Fibroblast of gingiva (primary cell): ENCODE results near the gene ARID4B.
A peak's percentile ranks its signal among the peaks of the same experiment; 100 is the strongest.
"Not testable (repeated sequence)": the region's sequence is repeated elsewhere in the genome, so short reads cannot be mapped to it uniquely, and the experiment has no call there.

Source experiments
- DNase-seq: peaks from one replicate; pipeline ENCODE4 v3.0.0-alpha.2; 2011; ENCODE audit warnings: low read depth

The ARID4B gene

DNA sequence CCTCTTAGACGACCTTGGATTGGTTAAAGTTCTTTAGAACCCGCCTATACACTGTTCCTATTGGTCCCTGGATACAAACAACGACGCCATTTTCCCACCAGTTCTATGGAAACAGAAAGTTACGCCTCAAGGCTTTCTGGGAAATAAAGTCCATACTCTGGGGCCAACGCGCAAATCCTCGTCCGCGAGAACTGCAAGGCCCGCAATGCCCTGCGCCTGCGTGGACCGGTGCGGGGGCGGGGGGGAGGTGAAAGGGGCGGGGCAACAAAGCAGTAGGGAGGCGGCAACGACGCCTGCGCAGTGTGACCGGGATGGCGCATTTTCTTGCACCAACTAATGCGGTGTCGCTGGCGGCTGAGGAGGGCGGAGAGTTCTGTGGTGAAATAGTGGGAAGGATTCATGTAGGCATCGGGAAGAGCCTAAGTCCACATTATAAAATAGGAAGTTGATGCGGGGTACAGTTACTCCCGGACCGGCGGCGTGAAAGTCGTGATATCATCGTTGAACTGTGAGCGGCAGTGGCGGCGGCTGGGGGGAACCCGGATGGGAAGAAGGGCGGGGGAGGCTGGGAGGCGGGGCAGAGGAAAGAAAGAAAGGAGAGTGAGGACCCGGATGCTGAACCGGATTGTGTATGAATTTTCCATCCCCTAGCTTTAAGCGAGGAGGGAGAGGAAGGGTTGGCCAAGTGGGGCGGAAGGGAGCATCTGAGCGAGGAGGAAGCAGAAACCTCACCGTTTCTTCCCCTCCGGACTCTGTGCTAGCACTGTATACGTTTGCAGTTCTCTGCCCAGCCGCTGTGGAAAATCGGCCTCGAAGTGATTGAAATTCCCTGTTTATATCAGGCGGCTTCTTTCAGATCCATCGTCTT, 526 bp upstream of the ARID4B start, which contains the start of gene GGPS1:
GGPS1 (plus strand) TSS at position 300 of the 868 bp plus-strand sequence. CDS start 6,695 bp downstream, outside the sequence.
- DNase-seq, result peak; percentile 100

DNA sequence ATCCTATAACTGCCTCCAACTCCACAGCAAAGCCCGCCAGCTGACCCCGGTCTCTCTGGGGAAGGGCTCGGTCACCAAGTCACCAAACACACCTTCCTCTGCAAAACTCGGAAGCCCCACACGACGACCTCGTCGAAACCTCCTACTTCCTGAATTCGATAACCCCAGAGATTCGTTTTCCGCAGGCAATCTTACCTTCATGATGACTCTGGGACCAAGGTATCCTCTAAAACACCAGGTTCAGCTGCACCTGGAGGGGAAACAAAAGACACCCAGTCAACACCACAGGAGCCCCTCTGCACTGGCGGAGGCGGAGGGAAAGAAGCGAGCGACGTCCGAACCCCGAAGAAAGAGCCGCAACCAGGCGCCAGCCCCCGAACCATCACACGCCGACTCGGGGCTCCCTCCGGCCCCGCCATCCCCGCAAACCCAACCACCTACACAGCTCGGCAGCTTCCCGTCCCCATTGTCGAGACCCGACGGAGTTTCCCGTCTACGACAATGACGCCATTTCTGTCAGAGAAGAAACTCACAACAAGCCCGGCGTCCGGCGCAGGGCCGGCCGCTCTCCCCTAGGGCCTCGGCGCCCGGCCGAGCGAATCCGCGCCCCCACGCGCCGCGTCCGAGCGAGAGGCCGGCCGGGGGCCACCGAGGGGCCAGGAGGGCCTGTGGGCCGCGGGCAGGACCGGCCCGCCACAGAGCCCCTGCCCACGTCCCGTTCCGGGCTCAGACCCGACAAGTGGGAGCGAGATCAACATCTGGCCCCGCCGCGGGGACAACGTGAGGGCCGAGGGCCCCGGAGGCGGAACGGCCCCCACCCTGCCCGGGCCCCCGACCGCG, 1.0 kb downstream of the ARID4B start:
- no peak for DNase-seq

- DNase-seq, result no peak
Observed at GRCh38 chr1:235325854-235326253, 2.1 kb downstream of the ARID4B start.

GRCh38 chr1:235325139-235325538, 2.8 kb downstream of the ARID4B start:
- no peak for DNase-seq

DNA sequence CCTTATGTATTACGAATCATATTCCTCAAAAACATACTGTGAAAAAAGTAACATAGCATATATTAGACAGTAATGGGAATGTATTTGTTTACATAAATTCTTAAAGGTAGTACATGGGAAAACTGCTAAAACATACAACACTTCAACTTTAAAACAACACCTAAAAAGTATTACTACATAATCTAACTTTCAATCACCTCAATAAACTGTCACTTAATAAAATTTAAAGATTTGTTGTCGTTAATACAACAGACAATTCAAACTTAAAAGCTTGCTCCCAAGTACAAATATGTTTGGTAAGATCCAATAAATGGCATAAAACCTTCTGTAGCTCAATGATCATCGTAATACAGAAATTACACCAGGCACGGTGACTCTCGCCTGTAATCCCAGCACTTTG, 3.7 kb downstream of the ARID4B start:
- DNase-seq, result no peak

DNA sequence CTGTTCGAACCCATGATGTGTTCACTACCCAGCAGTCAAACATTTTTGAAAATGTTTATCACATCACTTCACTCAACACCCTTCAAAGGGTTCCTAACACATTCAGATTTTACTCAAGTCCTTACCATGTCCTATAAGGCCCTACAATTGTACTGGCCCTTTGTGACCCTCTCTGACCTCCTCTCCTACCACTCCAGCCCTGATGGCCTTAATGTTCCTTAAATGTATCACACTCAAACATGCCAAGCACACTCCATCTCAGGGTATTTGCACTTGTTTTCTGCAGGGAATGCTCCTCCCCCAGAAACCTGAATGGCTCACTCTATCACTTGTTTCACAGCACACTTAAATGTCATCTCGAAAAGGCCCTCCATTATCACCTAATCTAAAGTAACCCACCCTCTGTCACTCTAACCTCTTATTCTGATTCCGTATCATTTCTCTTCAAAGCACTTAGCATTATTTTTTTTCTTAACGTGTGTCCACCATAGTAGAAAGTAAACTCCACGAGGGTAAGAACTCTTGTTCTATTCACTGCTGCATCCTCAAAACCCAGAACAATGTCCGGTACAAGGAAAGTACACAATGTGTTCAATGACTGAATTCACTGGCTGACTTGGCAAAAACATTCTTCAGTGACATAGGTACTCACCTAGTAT, 7.3 kb downstream of the ARID4B start:
- DNase-seq, result no peak

DNA sequence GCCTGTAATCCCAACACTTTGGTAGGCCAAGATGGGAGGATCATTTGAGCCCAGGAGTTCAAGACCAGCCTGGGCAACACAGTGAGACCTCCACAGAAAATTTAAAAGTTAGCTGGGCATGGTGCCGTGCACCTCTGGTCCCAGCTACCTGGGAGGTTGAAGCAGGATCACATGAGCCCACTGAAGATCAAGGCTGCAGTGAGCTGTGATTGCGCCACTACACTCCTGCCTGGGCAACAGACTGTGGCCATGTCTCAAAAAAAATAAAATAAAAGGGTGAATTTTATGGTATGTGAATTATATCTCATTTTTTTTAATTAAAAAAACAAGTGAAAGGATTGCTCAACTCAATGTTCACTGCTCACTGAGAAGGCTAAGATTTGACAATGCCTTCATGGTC, 8.7 kb downstream of the ARID4B start:
- peak; percentile 12 for DNase-seq

- DNase-seq, result peak; percentile 23
Observed at GRCh38 chr1:235317168-235317567, 10.8 kb downstream of the ARID4B start.

- DNase-seq, result no peak
Observed at GRCh38 chr1:235315735-235316134, 12.2 kb downstream of the ARID4B start.

DNA sequence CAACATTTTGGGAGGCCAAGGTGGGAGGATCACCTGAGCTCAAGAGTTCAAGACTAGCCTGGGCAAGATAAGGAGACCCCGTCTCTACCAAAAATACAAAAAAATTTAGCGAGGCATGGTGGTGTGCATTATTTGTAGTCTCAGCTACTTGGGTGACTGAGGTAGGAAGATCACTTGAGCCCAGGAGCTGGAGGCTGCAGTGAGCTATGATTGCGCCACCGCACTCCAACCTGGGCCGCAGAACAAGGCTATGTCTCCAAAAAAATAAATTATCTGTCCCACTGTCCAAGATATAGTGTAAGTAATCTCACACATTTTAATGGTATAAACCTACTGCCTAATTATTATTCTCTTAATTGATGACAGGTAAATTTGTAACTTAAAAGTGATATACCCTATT, 12.8 kb downstream of the ARID4B start:
- no peak for DNase-seq

DNA sequence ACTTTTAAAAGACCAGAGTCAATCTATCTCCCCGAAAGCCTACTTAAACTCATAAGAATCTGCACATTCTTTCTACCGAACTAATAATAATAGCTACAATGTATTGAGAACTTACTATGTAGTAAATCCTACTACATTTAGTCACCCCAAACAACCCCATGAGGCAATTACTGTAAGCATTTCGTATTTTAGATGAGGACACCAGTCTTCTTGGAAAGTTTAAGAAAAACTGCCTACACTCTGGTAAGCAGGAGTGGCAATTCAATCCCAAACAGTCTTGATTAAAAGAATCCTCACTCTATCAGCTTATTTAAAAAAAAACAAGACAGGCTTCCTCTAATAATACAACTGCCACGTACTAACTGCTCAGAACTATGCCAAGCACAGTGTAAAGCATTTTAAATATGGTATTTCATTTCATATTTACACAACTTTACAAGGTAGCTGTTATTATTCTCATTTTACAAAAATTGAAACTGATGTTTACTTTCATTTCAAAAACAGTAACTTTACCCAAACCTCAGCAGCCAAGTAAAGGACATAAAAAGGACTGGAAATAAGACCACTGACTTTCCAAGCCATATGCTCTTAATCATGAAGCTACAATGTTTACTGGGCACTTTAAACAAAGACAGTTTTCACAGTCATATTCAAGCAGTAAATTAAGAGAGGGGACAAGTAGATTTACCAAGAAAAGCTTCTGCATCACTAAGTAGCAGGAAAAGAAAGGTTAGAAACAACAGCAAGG, 13.9 kb downstream of the ARID4B start:
- peak; percentile 54 for DNase-seq

- DNase-seq, result no peak
Observed at GRCh38 chr1:235313262-235313661, 14.7 kb downstream of the ARID4B start.

- DNase-seq, result not testable (repeated sequence)
Observed at GRCh38 chr1:235309206-235309605, 18.8 kb downstream of the ARID4B start.

DNA sequence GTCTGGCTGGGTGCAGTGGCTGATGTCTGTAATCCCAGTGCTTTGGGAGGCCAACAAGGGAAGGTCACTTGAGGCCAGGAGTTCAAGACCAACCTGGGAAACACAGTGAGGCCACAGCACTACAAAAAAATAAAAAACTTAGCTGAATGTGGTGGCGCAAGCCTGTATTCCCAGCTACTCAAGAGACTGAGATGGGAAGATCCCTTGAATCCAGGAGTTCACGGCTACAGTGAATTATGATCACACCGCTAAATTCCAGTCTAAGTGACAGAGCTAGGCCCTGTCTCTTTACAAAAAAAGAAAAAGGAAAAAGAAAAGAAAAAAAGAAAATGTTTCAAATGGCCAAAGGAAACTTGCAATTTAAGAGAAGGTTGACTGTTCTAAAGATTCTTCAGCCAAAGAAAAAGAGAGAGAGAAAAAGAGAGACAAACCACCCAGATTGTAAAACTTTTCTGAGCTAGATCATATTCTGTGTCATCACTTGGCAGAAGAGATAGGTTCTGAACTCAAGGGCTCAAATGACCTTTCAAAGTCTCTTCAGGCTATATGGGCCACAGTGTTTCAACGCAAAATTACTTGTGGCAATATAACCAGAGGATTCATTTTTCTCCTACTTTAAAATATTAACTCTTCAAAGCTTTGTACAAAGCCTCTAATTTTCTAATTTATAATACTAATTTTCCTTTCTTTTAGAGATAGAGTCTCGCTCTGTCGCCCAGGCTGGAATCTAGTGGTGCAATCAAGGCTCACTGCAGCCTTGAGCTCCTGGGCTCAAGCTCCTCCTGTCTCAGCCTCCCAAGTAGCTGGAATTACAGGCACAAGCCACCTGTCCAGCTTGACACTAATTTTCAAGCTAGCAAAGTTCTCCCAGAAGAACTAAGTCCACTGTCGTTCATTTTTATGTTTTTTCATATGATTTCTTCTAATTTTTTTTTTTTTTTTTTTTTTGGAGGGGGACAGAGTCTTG, 20.5 kb downstream of the ARID4B start:
- peak; percentile 63 for DNase-seq

DNA sequence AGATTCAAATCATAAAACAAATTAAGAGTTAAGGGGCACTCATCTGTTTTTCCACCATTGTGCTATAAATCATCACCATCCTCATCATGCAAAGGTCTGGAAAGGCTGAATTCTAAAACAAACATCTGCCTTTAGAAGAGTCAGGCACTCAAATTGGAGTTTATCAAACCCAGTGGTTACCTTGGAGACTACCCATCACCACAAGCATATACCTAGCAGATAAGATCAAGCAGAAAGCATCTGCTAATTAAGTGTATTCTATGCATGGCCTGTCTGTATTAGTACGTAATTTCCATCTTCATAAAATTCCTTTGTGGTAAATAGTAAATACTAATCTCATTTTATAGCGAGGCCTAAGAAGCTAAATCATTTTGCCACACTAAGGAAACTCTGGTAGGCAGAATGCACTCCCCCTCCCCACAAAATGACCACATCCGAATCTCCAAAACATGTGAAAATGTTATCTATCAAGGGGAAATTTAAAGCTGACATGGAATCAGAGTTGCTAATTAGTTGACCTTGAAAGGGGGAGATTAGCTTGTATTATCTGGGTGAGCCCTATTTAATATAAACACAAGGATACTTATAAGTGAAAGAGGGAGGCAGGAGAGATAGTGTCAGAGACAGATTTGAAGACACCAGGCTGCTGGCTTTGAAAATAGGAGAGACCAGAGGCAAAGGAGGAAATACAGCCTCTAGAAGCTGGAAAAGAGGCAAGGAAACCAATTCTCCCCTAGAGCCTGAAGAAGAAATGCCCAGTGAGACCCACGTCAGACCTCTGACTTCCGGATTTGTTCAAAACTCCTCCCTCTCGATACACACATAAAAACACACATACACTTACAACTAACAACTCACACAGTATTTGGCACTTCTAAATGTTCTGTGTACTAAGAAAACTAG, 23.2 kb downstream of the ARID4B start:
- no peak for DNase-seq

GRCh38 chr1:235302143-235302542, 25.8 kb downstream of the ARID4B start:
- no peak for DNase-seq

- DNase-seq, result no peak
Observed at GRCh38 chr1:235299169-235299858, 28.7 kb downstream of the ARID4B start.

GRCh38 chr1:235298758-235299157, 29.2 kb downstream of the ARID4B start:
- DNase-seq, result no peak

DNA sequence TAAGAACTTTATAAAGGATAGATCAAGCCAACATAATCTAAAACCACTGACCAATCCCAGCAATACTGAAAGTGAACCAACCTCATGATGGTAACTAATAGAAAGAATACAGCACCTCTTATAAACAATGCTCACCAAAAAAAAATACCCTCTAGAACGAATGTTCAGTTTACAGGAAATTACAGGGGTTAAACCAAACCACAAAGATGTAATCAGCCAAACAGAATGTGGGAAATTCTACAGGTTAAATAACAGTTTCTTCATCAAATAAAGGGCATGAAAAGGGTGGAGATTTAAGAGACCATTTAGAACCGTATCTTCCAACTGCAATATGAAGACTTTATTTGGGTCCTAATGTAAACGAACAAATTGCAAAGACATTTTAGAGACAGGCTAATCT, 30.4 kb downstream of the ARID4B start:
- no peak for DNase-seq
